ENCODE results near the gene NFKBIB. TPM values are rescaled to one million over a fixed set of nuclear protein-coding genes. Genes with fewer than 3 reads are reported as not detected.
A peak's percentile ranks its signal among the peaks of the same experiment; 100 is the strongest.

Gene NFKBIB
- total and polyA plus RNA-seq, 8 donors = 5.1 to 34.2 (median 7.0) TPM

GRCh38 chr19:38861368-38861767 lies 38.4 kb upstream of the NFKBIB start:
- Histone ChIP-seq H3K27me3 (no peaks in the 10 kb centered on the region), H3K27ac (no peak overlapping the region), H3K9me3 (no peaks in the 10 kb centered on the region), H3K36me3 (no peaks in the 10 kb centered on the region), H3K4me1 (peaks cover 0 to 27% of the 10 kb centered on the region in 2 donors), H3K4me3 (no peak overlapping the region)
- ATAC-seq (no peak), DNase-seq (no peak)
- no peak for TF ChIP-seq CTCF (IDR thresholded peaks at IDR 0.05)
- intact Hi-C loops (cut with DNase I) = no loop called here

- H3K4me1 ChIP-seq = peaks cover 0 to 27% of the 10 kb centered on the region in 2 donors
- ATAC-seq = peak; percentile 54
- peak in 2 of 4 donors; percentile 67 to 82 for DNase-seq
Observed at GRCh38 chr19:38862321-38863059, 37.3 kb upstream of the NFKBIB start.

GRCh38 chr19:38867171-38867780 lies 32.5 kb upstream of the NFKBIB start:
- intact Hi-C loops (cut with DNase I) = no loop called here
- no peak overlapping the region for H3K27ac ChIP-seq
- H3K36me3 ChIP-seq = no peaks in the 10 kb centered on the region
- no peak for ATAC-seq
- no peaks in the 10 kb centered on the region for H3K9me3 ChIP-seq
- no peaks in the 10 kb centered on the region for H3K27me3 ChIP-seq
- H3K4me3 ChIP-seq = no peak overlapping the region
- no peak for TF ChIP-seq CTCF (IDR thresholded peaks at IDR 0.05)
- DNase-seq = no peak
- H3K4me1 ChIP-seq = peaks cover 5 to 45% of the 10 kb centered on the region in 2 donors

More at GRCh38 chr19:38862321-38863059, 37.3 kb upstream of the NFKBIB start:
- Histone ChIP-seq H3K9me3 (no peaks in the 10 kb centered on the region), H3K27ac (peak overlapping the region in 1 of 2 donors; percentile 24), H3K4me3 (no peak overlapping the region), H3K36me3 (no peaks in the 10 kb centered on the region), H3K27me3 (no peaks in the 10 kb centered on the region)
- no peak for TF ChIP-seq CTCF (IDR thresholded peaks at IDR 0.05)
- intact Hi-C loops (cut with DNase I) = no loop called here

- no peak overlapping the region for H3K27ac ChIP-seq
- H3K4me1 ChIP-seq = peaks cover 5 to 39% of the 10 kb centered on the region in 2 donors
- H3K27me3 ChIP-seq = no peaks in the 10 kb centered on the region
- intact Hi-C loops (cut with DNase I) = no loop called here
- H3K4me3 ChIP-seq = no peak overlapping the region
- TF ChIP-seq CTCF (IDR thresholded peaks at IDR 0.05) = no peak
- ATAC-seq = no peak
- H3K9me3 ChIP-seq = no peaks in the 10 kb centered on the region
- H3K36me3 ChIP-seq = no peaks in the 10 kb centered on the region
- no peak for DNase-seq
Observed at GRCh38 chr19:38868551-38868950, 31.2 kb upstream of the NFKBIB start.

- Histone ChIP-seq H3K27me3 (no peaks in the 10 kb centered on the region), H3K9me3 (no peaks in the 10 kb centered on the region), H3K4me3 (peak overlapping the region; percentile 41 to 49), H3K27ac (peak overlapping the region in 1 of 2 donors; percentile 53), H3K4me1 (peaks cover 5 to 35% of the 10 kb centered on the region in 2 donors), H3K36me3 (no peaks in the 10 kb centered on the region)
- no peak for TF ChIP-seq CTCF (IDR thresholded peaks at IDR 0.05)
- DNase-seq (peak in 1 of 4 donors; percentile 81), ATAC-seq (peak; percentile 26)
- intact Hi-C loops (cut with DNase I) = no loop called here
Observed at GRCh38 chr19:38869160-38869835, 30.5 kb upstream of the NFKBIB start.

Measured in left lung (tissue), 10 donors.